Endothelial cell of umbilical vein (primary cell): Measurements from ENCODE around the gene DCAF12. TPM values are rescaled to one million over a fixed set of nuclear protein-coding genes. Genes with fewer than 3 reads are reported as not detected.

ENCODE experiments used
- BruUV-seq: library from RNA; stranded (reverse); fragments of 400-500 nt; replicated peaks from 2 replicates; lab custom pipeline; 2021; lab: Mats Ljungman, UMichigan
- CTCF ChIA-PET: fragments of 300-600, 350-600 bp; sonication (Branson Sonifier 250); formaldehyde crosslinking; loops from one replicate; lab custom pipeline; 2021; ENCODE audit warnings: antibody characterized with exemption, inconsistent platforms; lab: Charles Lee
- POLR2A ChIA-PET: fragments of 300-600, 350-600 bp; sonication (Branson Sonifier 250); formaldehyde crosslinking; loops from one replicate; lab custom pipeline; 2021; ENCODE audit warnings: antibody characterized with exemption, inconsistent platforms; lab: Charles Lee
- DNase-seq: peaks from one replicate; pipeline ENCODE4 v3.0.0-alpha.2; 2011; ENCODE audit warnings: low read depth, low spot score
- FAIRE-seq: peaks from 2 replicates; lab custom pipeline; 2011; peaks lifted over from hg19 to GRCh38; lab: Jason Lieb, UNC
- H2AFZ ChIP-seq: 2 replicates; pipeline ENCODE4 v1.6.0; 2012; ENCODE audit warnings: low read depth, low read length, control low read depth, inconsistent platforms
- H3K27ac ChIP-seq: 2 replicates; pipeline ENCODE4 v1.5.1; 2011; ENCODE audit warnings: low read depth, mild to moderate bottlenecking, control low read depth, low read length, moderate library complexity; ENCODE audit not compliant: insufficient read depth
- H3K27me3 ChIP-seq, 2 experiments: 2 replicates each; pipeline versions ENCODE4 v1.6.0 to v1.6.1; 2011; ENCODE audit warnings: low read length in 2 of 2, mixed read lengths in 1 of 2; ENCODE audit not compliant: control insufficient read depth in 2 of 2, insufficient read depth in 2 of 2
- H3K36me3 ChIP-seq, 2 experiments: 2 replicates in 1 of 2; 3 replicates in 1 of 2; pipeline ENCODE4 v1.5.1; 2011; ENCODE audit warnings: low read length in 2 of 2, mild to moderate bottlenecking in 1 of 2, moderate library complexity in 1 of 2; ENCODE audit not compliant: control insufficient read depth in 2 of 2, insufficient read depth in 2 of 2; ENCODE audit errors: extremely low read depth in 1 of 2
- H3K4me1 ChIP-seq: 3 replicates; pipeline ENCODE4 v1.5.1; 2011; ENCODE audit warnings: mild to moderate bottlenecking, low read length; ENCODE audit not compliant: control insufficient read depth, insufficient read depth; ENCODE audit errors: extremely low read depth
- H3K4me2 ChIP-seq: 2 replicates; pipeline ENCODE4 v1.6.1; 2011; ENCODE audit warnings: low read length, control low read depth, mixed read lengths; ENCODE audit not compliant: insufficient read depth
- H3K4me3 ChIP-seq, 3 experiments: fragments of 200-600 bp in 1 of 3; sonication (generic), shearing (Covaris generic) in 1 of 3; replicated peaks in 1 of 3; 2 replicates each; pipeline ENCODE4 v1.5.1; 2011 to 2016; ENCODE audit warnings: control low read depth in 3 of 3, low read length in 3 of 3, mild to moderate bottlenecking in 2 of 3, inconsistent platforms in 1 of 3, low read depth in 1 of 3, moderate library complexity in 1 of 3; ENCODE audit not compliant: insufficient read depth in 1 of 3
- H3K79me2 ChIP-seq: 2 replicates; pipeline ENCODE4 v1.6.0; 2012; ENCODE audit warnings: low read length, inconsistent platforms; ENCODE audit not compliant: control insufficient read depth, insufficient read depth
- H3K9ac ChIP-seq: replicated peaks from 2 replicates; pipeline ENCODE3; 2011; ENCODE audit warnings: low read length, control low read depth; ENCODE audit not compliant: insufficient read depth; ENCODE audit errors: extremely low read depth
- H3K9me1 ChIP-seq: replicated peaks from 3 replicates; pipeline ENCODE4 v1.6.0; 2011; ENCODE audit warnings: mild to moderate bottlenecking, low read length; ENCODE audit not compliant: control insufficient read depth, insufficient read depth; ENCODE audit errors: extremely low read depth
- H3K9me3 ChIP-seq: replicated peaks from 2 replicates; pipeline ENCODE4 v1.5.1; 2012; ENCODE audit warnings: low read length, inconsistent platforms; ENCODE audit not compliant: control insufficient read depth, insufficient read depth
- H4K20me1 ChIP-seq: replicated peaks from 2 replicates; pipeline ENCODE3; 2011; ENCODE audit warnings: mild to moderate bottlenecking, low read length; ENCODE audit not compliant: control insufficient read depth, insufficient read depth; ENCODE audit errors: extremely low read depth
- CTCF ChIP-seq, 2 donors: IDR thresholded peaks; 1 replicate in 1 of 2; 2 replicates in 1 of 2; pipeline ENCODE4 v1.5.1; 2011; ENCODE audit warnings: low read length in 2 of 2, mild to moderate bottlenecking in 2 of 2, moderate library complexity in 2 of 2, control low read depth in 1 of 2, inconsistent platforms in 1 of 2, low read depth in 1 of 2; ENCODE audit not compliant: insufficient read depth in 1 of 2; ENCODE audit errors: extremely low read depth in 1 of 2
- EZH2 ChIP-seq: IDR thresholded peaks from 2 replicates; pipeline ENCODE4 v1.6.1; 2012; ENCODE audit warnings: borderline replicate concordance, low read depth, mild to moderate bottlenecking, moderate library complexity, low read length, inconsistent platforms; ENCODE audit not compliant: severe bottlenecking
- FOS ChIP-seq: IDR thresholded peaks from 2 replicates; pipeline ENCODE4 v1.6.1; 2011; ENCODE audit warnings: mild to moderate bottlenecking, low read length, moderate library complexity, borderline replicate concordance; ENCODE audit not compliant: insufficient read depth
- GATA2 ChIP-seq: IDR thresholded peaks from 2 replicates; pipeline ENCODE4 v1.7.0; 2011; ENCODE audit warnings: low read depth, mild to moderate bottlenecking, moderate library complexity, mixed read lengths, low read length; ENCODE audit not compliant: insufficient read length, insufficient read depth
- JUN ChIP-seq: IDR thresholded peaks from 2 replicates; pipeline ENCODE4 v1.6.1; 2011; ENCODE audit warnings: borderline replicate concordance, low read depth; ENCODE audit not compliant: insufficient read length, insufficient read depth
- MAX ChIP-seq: IDR thresholded peaks from 2 replicates; pipeline ENCODE4 v1.6.1; 2011; ENCODE audit not compliant: insufficient read depth, insufficient read length
- MYC ChIP-seq: IDR thresholded peaks from one replicate; pipeline ENCODE4 v1.6.1; 2011; ENCODE audit warnings: mild to moderate bottlenecking, low read depth, low read length
- POLR2A ChIP-seq: IDR thresholded peaks from 2 replicates; pipeline ENCODE4 v1.6.1; 2012; ENCODE audit warnings: low read depth, mild to moderate bottlenecking, control low read depth, low read length
- POLR2AphosphoS5 ChIP-seq: IDR thresholded peaks from 2 replicates; pipeline ENCODE4 v1.6.1; 2012; ENCODE audit warnings: low read depth, mild to moderate bottlenecking, control low read depth, low read length, moderate library complexity; ENCODE audit not compliant: insufficient read depth
- dilution Hi-C: fragments of 300-500 bp; cut with MboI; formaldehyde crosslinking; loops from one replicate; pipeline ENCODE4 v1.15.0; 2019; ENCODE audit warnings: low sequenced_read_pairs; ENCODE audit not compliant: extremely low pct_ligation_motif_present
- intact Hi-C: fragments of 100-400 bp; cut with micrococcal nuclease; formaldehyde crosslinking; loops from one replicate; pipeline ENCODE4 v1.10.0; 2022
- polyA plus RNA-seq, 4 experiments: library from polyadenylated mRNA; depleted of rRNA in 3 of 4; stranded (reverse) in 3 of 4; unstranded in 1 of 4; fragments of >200 nt; gene quantifications; 2 replicates each; pipeline versions ENCODE4 v1.2.1 to v1.2.3, GENCODE V29; 2011 to 2012; ENCODE audit warnings: missing spikeins in 1 of 4
- total RNA-seq: library from RNA; stranded (reverse); gene quantifications from 2 replicates; pipeline ENCODE4 v1.2.3, GENCODE V29; 2021

Gene DCAF12
- total and polyA plus RNA-seq, 2 donors (not counting 3 experiments of a cell fraction or from before 2014, with no cell fraction given), result 26.2 to 28.4 TPM

GRCh38 chr9:34163434-34163833 lies 36.9 kb upstream of the DCAF12 start:
- no peak overlapping the region for H2AFZ ChIP-seq
- no peak overlapping the region for H3K4me3 ChIP-seq
- POLR2A ChIA-PET, result no interaction called here
- no peaks in the 10 kb centered on the region for H3K79me2 ChIP-seq
- FAIRE-seq (no peak), DNase-seq (no peak)
- H4K20me1 ChIP-seq, result no peaks in the 10 kb centered on the region
- no peak overlapping the region for H3K27ac ChIP-seq
- no peak overlapping the region for H3K9ac ChIP-seq
- H3K9me1 ChIP-seq, result no peaks in the 10 kb centered on the region
- intact Hi-C loops (no loop called here), dilution Hi-C loops (no loop called here)
- CTCF ChIA-PET, result no interaction called here
- H3K4me1 ChIP-seq, result no peaks in the 10 kb centered on the region
- no peaks in the 10 kb centered on the region for H3K36me3 ChIP-seq
- H3K27me3 ChIP-seq, result no peaks in the 10 kb centered on the region
- no peaks in the 10 kb centered on the region for H3K9me3 ChIP-seq
- no TSS peak for BruUV-seq
- no peak overlapping the region for H3K4me2 ChIP-seq
- no peak for TF ChIP-seq EZH2
- peak; percentile 34 for TF ChIP-seq GATA2
- peak; percentile 42 for TF ChIP-seq FOS

- dilution Hi-C loops, result no loop called here
- no peaks in the 10 kb centered on the region for H3K4me1 ChIP-seq
- H3K9me1 ChIP-seq, result no peaks in the 10 kb centered on the region
- intact Hi-C loops, result no loop called here
- CTCF ChIA-PET, result interaction anchor here (1.1 to 1.6 kb wide), 2 partner anchors 8 to 20 kb away, joined by 3 to 4 read pairs; partner anchors contain the start of gene UBAP1
- H3K79me2 ChIP-seq, result no peaks in the 10 kb centered on the region
- H3K36me3 ChIP-seq, result no peaks in the 10 kb centered on the region
- no peak overlapping the region for H3K4me2 ChIP-seq
- H4K20me1 ChIP-seq, result no peaks in the 10 kb centered on the region
- H3K27ac ChIP-seq, result no peak overlapping the region
- peaks cover 2 to 4% of the 10 kb centered on the region in 2 experiments for H3K27me3 ChIP-seq
- no peak overlapping the region for H3K4me3 ChIP-seq
- DNase-seq (no peak), FAIRE-seq (peak; percentile 8)
- TF ChIP-seq FOS (no peak), EZH2 (no peak), MYC (no peak), POLR2AphosphoS5 (no peak), GATA2 (no peak), POLR2A (no peak), CTCF (IDR thresholded peaks at IDR 0.05; ENCODE audit: extremely low read depth in 1 of 2, insufficient read depth in 1 of 2, low read depth in 1 of 2, low read length in 2 of 2) (no peak), JUN (no peak), MAX (no peak)
- H3K9ac ChIP-seq, result no peak overlapping the region
- no peaks in the 10 kb centered on the region for H3K9me3 ChIP-seq
- POLR2A ChIA-PET, result no interaction called here
- BruUV-seq, result no TSS peak
- peak overlapping the region; percentile 38 for H2AFZ ChIP-seq
Observed at GRCh38 chr9:34158362-34158869, 31.9 kb upstream of the DCAF12 start.
